ENCODE data around the gene GAB3. TPM values are rescaled to one million over a fixed set of nuclear protein-coding genes. Genes with fewer than 3 reads are reported as not detected.

Gene GAB3
- total RNA-seq, 1 donor from 2014 or later, result 1.1 TPM

- Mint-ChIP-seq H3K36me3 (ENCODE audit: unreplicated experiment) (peaks cover 2% of the 10 kb centered on the region), H3K4me3 (ENCODE audit: unreplicated experiment) (no peak overlapping the region), H3K27ac (ENCODE audit: unreplicated experiment) (no peak overlapping the region), H3K9me3 (ENCODE audit: unreplicated experiment) (peaks cover 15% of the 10 kb centered on the region), H3K4me1 (ENCODE audit: unreplicated experiment) (peaks cover 11% of the 10 kb centered on the region), H3K27me3 (ENCODE audit: unreplicated experiment) (no peaks in the 10 kb centered on the region)
- DNase-seq (ENCODE audit: extremely low spot score, unreplicated experiment), result no peak
- TF ChIP-seq CTCF (IDR thresholded peaks at IDR 0.05), result no peak
Measured at GRCh38 chrX:154793084-154793795, 42.4 kb upstream of the GAB3 start.

- TF ChIP-seq CTCF (IDR thresholded peaks at IDR 0.05), result no peak
- Mint-ChIP-seq H3K9me3 (ENCODE audit: unreplicated experiment) (peaks cover 14% of the 10 kb centered on the region), H3K27me3 (ENCODE audit: unreplicated experiment) (no peaks in the 10 kb centered on the region), H3K36me3 (ENCODE audit: unreplicated experiment) (peaks cover 2% of the 10 kb centered on the region), H3K4me3 (ENCODE audit: unreplicated experiment) (no peak overlapping the region), H3K27ac (ENCODE audit: unreplicated experiment) (no peak overlapping the region), H3K4me1 (ENCODE audit: unreplicated experiment) (peaks cover 5% of the 10 kb centered on the region)
- no peak for DNase-seq (ENCODE audit: extremely low spot score, unreplicated experiment)
Measured at GRCh38 chrX:154791939-154792338, 41.1 kb upstream of the GAB3 start.

- no peaks in the 10 kb centered on the region for H3K27me3 Mint-ChIP-seq (ENCODE audit: unreplicated experiment)
- no peak for TF ChIP-seq CTCF (IDR thresholded peaks at IDR 0.05)
Measured at GRCh38 chrX:154791467-154791866, 40.6 kb upstream of the GAB3 start.

GRCh38 chrX:154785716-154786115 lies 34.8 kb upstream of the GAB3 start:
- H3K4me1 Mint-ChIP-seq (ENCODE audit: unreplicated experiment), result no peaks in the 10 kb centered on the region
- peaks cover 14% of the 10 kb centered on the region for H3K9me3 Mint-ChIP-seq (ENCODE audit: unreplicated experiment)
- H3K27ac Mint-ChIP-seq (ENCODE audit: unreplicated experiment), result no peak overlapping the region
- H3K27me3 Mint-ChIP-seq (ENCODE audit: unreplicated experiment), result no peaks in the 10 kb centered on the region
- DNase-seq (ENCODE audit: extremely low spot score, unreplicated experiment), result no peak
- H3K4me3 Mint-ChIP-seq (ENCODE audit: unreplicated experiment), result no peak overlapping the region
- no peak for TF ChIP-seq CTCF (IDR thresholded peaks at IDR 0.05)
- H3K36me3 Mint-ChIP-seq (ENCODE audit: unreplicated experiment), result peaks cover 5% of the 10 kb centered on the region

More at GRCh38 chrX:154791467-154791866, 40.6 kb upstream of the GAB3 start:
- no peak overlapping the region for H3K4me3 Mint-ChIP-seq (ENCODE audit: unreplicated experiment)
- H3K36me3 Mint-ChIP-seq (ENCODE audit: unreplicated experiment), result peaks cover 2% of the 10 kb centered on the region
- no peak overlapping the region for H3K27ac Mint-ChIP-seq (ENCODE audit: unreplicated experiment)
- peaks cover 14% of the 10 kb centered on the region for H3K9me3 Mint-ChIP-seq (ENCODE audit: unreplicated experiment)
- H3K4me1 Mint-ChIP-seq (ENCODE audit: unreplicated experiment), result no peaks in the 10 kb centered on the region
- DNase-seq (ENCODE audit: extremely low spot score, unreplicated experiment), result no peak

- peaks cover 14% of the 10 kb centered on the region for H3K9me3 Mint-ChIP-seq (ENCODE audit: unreplicated experiment)
- no peak for DNase-seq (ENCODE audit: extremely low spot score, unreplicated experiment)
- peaks cover 5% of the 10 kb centered on the region for H3K36me3 Mint-ChIP-seq (ENCODE audit: unreplicated experiment)
- no peaks in the 10 kb centered on the region for H3K4me1 Mint-ChIP-seq (ENCODE audit: unreplicated experiment)
- no peak overlapping the region for H3K4me3 Mint-ChIP-seq (ENCODE audit: unreplicated experiment)
- H3K27me3 Mint-ChIP-seq (ENCODE audit: unreplicated experiment), result no peaks in the 10 kb centered on the region
- no peak for TF ChIP-seq CTCF (IDR thresholded peaks at IDR 0.05)
- no peak overlapping the region for H3K27ac Mint-ChIP-seq (ENCODE audit: unreplicated experiment)
Measured at GRCh38 chrX:154784149-154784995, 33.5 kb upstream of the GAB3 start.

Measured in osteocyte (in vitro differentiated cells).